Dermis blood vessel endothelial cell (primary cell): ENCODE results near the gene EPB41L1. TPM values are rescaled to one million over a fixed set of nuclear protein-coding genes. Genes with fewer than 3 reads are reported as not detected.
A peak's percentile ranks its signal among the peaks of the same experiment; 100 is the strongest.
"Not testable (repeated sequence)": the region's sequence is repeated elsewhere in the genome, so short reads cannot be mapped to it uniquely, and the experiment has no call there.

ENCODE experiments used
- DNase-seq: peaks from one replicate; pipeline ENCODE4 v3.0.0; 2010
- total RNA-seq: library from RNA; depleted of rRNA; stranded (reverse); fragments of >200 nt; gene quantifications from 2 replicates; pipeline ENCODE4 v1.2.3, GENCODE V29; 2014

EPB41L1 gene
- total RNA-seq, 1 donor from 2014 or later = 16.0 TPM

DNA sequence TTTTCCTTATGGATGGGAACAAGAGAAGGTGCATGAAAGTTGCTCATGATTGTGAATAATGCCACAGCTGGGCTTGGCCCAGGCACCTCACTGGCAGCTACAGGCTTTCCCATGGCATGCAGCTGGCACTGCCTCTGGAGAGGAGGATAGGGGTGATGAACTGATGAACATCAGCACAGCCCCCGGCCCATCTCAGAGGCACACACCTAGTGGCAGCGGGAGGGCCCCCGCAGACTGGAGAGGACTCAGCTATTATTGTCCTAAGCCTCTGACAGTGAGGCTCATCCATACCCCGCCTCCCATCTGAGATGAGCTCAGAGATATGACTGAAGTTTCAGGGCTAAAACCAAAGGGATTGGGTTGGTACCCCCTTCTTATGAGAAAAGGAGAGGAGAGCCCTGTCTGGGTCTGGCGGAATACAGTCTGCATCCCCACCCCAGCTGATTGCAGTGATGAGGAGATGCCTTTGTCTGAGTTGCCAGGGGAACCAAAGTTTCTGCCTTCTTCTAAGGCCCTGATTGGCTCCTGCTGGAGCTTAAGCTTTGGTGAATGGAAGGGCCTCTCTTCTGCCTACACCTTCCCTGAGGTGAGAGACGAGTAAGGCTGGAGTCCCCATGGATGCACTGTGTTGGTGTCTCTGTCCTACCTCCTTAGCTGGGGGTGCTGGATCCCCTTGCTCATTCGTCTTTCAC, 27.6 kb upstream of the EPB41L1 start:
- no peak for DNase-seq

DNA sequence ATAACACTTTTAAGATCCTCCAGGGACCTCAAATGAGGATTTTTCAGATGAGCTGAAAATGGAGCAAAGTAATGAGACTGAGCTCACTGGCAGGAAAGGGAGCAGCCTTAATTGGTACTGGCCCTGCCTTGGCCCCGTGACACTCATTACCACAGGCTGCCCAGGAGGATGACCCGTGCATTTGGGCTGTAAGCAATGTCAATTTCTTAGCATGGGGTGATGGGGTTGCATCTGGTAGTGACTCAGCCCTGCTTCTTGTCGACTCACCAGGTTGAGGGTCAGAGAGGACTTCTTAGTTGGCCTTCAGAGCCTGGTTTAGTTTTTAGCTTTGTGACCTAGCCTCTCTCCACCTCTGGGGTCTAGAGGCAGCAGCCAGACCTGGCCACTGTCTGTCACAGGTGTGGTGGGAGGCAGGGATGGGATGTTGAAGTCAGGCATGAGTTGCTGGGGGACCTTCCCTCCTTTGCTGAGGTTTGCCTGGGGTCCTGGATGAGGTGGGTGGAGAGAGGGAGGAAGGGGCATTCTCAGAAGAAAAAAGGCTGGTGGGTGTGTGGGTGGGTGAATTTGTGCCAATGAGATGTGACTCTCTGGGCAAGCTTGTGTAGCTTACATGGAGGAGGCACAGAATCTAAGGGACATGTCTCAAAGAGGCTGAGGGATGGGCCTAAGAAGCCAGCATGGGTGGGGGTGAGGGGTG, 25.9 kb upstream of the EPB41L1 start:
- peak; percentile 38 for DNase-seq

DNA sequence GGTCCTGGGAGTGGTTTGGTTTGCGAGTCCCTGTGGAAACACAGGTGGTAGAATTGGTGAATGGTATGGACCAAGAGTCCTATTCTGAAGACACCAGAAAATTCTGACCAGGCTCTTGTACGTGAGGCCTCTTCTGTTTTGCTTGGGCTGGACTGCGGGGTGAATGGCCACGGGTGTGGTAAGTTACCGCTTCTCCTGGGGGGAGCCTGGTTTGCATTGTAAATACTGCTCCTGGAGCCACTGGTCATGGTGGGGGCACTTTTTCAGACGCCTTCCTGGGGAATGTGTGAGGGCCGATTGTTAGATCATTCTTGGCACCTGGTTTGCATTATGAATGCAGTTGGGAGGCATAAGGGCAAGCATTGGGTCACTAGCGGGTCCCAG, 25.4 kb upstream of the EPB41L1 start:
- no peak for DNase-seq

DNA sequence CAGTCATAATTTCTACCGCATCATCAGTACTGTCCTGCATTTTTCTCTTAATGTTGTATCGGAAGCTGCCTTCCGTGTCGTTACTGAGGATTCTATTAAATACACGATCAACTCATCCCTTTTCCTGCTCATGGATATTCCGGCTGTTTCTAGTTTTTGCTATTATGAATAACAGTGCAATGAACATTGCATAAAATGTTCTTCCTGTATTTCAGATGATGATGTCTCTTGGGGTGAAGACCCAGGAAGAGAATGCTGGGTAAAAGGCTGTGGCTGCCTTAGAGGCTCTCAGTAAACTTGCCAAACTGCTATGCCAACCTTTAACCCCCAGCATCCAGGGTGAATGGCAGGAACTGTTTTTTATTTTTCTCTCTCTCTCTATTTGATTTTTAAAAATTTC, 24.1 kb upstream of the EPB41L1 start:
- peak; percentile 12 for DNase-seq

DNA sequence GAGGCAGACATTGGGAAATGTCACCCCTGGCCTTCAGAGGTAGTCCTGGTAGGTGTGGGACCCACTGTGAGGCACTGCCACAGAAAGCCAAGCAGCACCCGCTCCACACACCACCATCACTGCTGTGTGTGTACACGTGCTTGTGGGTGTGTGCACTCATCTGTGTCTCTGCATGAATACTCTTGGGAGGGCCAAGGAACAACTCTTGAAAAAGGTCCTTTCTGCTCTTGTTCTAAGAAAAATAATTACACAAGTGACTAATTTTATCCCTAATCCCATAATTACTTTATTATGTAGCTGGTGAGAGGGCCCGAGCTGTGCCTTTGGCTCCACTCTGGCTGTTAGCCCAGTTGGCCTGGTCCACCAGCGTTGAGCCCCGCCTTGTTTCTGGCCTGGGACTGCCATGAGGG, 21.7 kb upstream of the EPB41L1 start:
- DNase-seq = no peak

DNA sequence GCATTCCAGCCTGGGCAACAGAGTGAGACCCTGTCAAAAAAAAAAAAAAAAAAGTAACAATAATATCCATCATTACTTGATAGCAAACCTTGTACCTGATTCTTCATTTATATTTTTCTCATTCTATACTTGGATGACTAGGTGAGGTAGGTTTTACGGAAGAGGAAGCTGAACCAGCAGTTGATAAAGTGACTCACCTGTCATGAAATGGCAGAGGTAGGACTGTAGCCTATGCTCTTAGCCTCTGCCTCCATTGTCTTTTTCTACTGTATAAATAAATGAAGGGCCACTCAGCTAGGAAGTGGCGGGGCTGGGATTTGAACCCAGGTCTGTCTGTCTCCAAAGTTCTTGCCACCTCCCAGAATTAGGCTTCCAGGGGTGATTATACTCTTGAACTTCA, 20.7 kb upstream of the EPB41L1 start:
- no peak for DNase-seq

DNA sequence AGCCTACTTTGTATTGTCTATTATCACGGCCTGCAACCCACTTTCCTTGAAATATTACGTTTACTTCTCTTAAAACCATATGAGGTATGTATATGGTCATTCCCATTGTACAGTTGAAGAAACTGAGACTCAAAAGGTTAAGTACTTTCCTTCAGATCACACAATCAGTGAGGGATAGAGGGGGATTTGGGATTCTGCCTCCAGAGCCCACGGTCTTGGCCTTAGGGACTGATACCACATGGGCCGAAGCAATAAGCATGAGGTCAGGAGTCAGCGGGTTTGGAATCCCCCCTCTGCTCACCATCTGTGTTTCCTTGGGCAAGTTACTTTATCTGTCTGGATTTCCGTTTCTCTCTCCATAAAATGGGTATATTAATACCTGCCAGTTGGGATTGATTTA, 19.4 kb upstream of the EPB41L1 start:
- DNase-seq = no peak

DNA sequence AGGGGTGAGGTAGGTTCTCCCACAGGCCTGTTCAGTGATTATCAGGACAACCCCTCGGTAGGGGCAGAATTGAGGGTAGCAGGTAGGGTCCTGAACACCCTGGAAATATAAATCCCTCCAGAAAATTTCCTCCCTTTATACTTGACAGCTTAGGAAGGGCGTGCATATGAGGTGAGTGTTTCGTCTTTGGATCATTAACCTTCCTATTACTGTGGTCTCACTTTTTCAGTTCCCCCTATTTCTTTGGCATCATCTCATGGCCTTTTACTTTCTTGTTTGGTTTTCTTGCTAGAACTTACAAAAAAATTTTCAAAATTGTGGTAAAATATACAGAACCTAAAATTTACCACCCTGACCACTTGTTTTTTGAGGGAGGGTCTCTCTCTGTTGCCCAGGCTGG, 18.7 kb upstream of the EPB41L1 start:
- DNase-seq = no peak

DNA sequence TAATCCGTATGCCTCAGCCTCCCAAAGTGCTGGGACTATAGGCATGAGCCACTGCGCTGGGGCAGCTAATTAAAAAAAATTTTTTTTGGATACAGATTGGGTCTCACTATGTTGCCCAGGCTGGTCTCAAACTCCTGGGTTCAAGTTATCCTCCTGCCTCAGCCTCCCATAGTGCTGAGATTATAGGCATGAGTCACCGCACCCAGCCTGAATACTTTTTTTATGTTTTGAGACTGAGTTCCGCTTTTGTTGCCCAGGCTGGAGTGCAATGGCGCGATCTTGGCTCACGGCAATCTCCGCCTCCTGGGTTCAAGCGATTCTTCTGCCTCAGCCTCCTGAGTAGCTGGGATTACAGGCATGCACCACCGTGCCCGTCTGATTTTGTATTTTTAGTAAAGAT, 17.2 kb upstream of the EPB41L1 start:
- DNase-seq = not testable (repeated sequence)

DNA sequence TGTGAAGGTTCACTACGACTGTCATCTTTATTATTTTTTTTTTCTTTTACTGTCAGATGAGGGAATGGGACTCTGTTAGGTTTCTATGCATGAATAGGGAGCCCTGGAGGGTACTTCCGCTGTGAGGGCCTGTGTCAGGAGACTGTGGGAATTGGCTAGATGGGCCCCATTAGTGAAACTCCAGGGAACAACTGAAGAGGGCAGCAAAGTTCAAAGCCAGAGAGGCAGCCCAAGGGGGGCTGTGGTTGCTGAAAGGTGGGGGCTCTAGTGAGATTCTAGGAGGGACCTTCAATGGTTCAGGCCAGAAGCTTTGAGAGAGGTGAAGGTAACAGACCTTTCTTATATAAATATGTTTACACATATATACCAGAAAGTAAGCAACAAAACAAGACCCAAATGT, 13.2 kb upstream of the EPB41L1 start:
- no peak for DNase-seq

DNA sequence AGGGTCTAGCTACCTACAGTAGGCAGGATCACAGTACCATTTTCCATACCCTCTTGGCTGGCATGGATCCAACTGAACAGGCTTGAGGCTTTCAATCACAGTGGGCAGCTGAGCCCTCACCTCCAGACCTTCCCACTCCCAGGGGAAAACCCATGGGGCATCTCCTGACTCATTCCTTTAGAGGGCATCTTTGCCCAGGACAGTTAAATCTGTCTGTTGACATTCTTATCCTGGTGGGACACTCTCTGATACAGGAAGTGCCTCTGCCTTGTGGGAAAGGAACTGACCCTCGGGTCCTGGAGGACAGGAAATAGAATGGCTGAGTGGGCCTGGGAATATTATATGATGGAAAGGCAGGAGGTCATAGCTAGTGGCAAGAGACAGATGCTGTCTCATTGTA, 10.2 kb upstream of the EPB41L1 start:
- DNase-seq = peak; percentile 44

DNA sequence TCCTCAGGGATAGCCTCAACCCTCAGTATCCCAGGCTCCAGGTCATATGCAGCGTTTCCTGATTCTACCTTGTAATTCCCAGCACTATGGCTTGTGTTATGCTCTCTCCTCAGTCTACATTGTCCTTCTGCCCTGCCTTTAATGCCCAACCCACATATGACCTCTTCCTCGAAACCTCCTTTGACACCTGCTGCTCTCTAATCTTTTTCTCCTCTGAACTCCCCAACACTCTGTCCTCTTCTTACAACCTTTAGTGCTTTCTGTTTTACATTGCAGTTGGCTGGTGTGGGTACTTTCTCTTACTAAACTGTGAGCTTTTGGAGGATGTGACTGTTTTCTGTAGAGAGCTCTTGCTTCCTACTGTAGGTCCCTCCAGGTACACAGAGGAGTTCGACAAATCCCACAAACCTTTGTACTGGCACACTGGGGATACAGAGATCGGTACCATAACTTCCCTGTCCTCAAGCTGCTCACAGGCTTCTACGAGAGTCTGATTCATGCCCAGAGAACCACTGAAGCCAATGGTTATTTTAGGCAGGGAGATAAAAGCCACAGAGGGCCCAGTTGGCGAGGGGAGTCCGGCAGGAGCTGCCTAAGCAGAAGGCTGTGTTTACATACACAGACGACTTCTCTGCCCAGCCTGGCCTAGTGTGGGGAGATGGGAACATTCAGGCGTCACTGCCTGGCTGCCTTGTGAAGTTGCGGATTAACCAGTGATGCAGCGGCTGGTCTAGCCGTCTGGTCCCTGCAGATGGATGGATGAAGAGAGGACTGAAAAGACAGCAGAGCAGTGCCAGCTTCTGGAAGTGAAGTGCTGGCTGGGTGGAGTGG, 8.4 kb upstream of the EPB41L1 start:
- no peak for DNase-seq

DNA sequence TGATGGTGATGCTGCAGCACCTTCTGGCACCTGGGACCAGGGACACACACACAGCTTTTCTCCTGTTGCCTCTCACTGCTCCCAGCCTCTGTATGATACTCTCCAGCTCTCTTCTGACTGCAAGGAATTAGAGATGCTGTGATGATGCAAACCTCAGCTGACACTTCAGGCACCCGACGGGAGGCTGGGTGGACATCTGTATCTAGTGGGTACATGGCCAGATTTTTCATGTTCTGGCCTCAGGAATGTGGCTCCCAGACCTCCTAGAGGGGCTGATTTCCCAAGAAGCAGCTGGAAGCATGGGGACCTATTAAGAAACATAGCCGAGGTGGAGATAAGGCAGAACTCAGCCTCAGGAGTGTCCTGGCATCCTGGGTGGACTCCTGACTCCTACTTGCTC, 6.8 kb upstream of the EPB41L1 start:
- DNase-seq = no peak

DNA sequence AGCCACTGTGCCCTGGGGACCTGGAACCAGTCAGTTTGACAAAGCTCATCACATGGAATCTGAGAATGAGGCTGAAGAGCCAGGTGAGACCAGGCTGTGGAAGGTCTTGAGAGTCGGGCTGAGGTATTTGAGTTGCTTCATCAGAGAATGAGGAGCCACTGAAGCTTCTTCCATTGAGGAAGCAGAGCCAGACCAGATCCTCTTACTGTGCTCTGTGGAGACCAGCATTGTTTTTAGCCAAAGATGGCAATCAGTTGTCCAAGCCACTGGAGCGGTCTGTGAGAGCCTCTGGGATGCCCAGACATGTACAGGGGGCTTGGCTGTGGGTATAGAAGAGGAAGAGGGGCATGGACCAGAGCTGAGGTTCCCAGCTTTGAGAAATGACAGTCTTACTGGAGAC, 6.1 kb upstream of the EPB41L1 start:
- no peak for DNase-seq

DNA sequence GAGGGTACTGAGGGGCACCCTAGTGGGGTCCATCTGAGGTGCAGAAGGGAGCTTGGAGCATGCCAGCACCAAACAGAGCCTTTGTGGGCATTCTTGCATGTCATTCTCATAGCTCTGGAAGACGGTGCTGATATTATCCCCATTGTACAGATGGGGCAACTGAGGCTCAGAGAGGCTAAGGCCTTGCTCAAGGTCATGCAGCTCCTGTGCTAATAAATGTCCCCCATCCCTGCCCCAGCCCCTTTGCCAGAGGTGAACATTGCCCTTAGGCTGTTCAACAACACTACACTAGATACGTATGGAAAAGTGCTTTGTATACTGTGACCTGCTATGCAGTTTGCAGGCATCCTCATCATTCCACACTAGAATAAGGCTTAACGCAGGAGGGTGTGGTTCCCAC, 5.5 kb upstream of the EPB41L1 start:
- no peak for DNase-seq

DNA sequence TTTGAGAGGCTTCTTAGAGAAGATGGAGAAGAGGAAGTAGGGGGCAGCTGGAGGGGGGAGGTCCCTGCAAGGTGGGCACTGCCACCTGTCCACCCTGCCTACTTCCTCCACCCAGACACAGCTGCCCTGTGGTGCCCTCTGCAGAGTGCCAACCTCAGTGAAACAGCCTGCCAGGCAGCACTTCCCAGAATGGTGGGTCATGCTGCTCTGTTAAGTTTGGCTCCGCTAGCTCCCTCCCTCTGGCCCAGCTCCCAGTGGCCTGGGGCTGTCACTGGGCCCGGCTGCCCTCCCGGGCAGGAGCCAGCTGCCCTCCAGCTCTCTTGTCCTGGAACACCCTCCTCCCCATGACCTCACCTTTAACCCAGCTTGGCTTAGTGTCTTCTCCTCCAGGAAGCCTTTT, 5.1 kb upstream of the EPB41L1 start:
- no peak for DNase-seq

DNA sequence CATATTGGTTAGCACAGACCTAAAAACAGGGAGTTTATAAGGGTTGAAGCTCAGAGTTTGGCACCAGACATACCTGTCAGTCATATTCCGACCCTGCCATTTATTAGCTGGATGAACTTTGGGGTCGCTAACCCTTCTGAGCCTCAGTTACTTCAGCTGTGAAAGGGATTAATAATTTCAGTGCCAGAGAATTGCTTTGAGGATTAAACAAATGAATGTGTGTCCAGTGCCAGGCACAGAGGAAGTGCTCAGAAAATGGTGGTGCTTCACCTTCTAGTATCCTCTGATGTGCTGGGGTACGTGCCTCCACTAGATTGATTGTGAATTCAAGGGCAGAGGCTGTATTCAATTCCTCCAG, 4.1 kb upstream of the EPB41L1 start:
- no peak for DNase-seq

DNA sequence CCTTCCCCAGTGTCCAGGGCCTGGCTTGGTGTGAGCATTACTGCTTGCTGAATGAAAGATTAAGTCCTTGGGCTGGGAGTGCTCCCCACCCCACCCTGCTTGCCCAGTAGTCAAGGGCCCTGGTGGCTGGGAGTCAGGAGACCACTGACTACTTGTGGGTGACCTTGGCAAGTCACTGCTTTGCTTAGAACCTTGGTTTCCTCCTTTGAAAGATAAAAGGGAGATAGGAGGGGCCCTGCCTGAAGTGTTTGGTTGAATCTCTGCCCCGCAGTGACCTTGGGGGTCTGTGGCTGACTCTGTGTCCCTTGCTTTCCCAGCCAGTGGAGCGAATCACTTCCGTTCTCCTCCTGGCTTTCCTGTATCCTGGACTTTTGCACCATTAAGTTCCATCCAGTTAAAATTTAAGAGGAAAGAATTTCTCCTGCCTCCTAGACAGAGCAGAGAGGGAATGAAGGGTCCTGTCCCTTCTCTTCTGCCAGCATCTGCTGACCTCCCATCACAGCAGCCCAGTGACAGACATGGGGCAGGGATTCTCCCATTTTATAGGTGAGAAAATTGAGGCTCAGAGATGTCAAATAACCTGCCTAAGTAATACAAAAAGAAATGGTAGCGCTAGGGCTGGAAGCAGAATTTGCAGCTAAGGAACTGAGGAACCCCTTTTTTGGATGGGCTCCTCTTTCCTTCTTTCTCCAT, 3.5 kb upstream of the EPB41L1 start:
- DNase-seq = no peak

DNA sequence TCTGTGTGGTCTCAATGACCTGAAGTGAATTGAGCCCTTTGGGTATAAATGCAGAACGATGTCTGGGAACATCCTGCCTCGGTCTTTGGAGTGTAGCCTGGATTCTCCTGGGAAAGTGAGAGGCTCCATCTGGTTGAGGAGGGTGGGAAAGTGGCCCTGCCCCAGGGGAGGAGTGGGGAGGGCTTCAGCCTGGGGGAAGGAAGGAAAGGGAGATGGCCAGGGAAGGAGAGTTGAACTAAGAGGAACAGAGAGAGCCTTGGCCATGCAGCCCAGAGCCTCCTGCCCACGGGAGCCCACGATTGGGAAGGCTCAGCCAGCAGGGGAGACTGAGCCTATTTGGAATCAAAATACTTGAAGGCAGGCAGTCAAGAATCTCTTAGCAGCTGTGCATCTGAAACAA, 2.3 kb upstream of the EPB41L1 start:
- no peak for DNase-seq

DNA sequence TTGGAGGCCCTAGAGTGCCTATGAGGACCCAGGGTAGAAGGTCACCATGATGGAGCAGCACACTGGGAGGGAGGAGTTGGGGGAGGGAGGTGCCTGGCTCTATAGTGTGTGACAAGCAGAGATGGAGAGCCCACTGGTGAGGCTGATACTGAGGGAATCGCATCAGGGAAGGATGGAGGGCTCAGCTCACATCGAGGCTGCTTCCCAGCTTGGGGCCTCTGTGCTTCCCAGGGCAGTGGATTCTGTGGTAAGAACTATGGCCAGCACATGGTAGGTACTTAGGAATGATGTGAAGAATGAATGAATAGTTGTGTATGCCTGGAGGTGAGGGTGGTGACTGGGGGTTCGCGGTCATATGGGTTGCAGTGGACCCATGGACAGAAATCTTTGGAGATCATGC, 1.3 kb upstream of the EPB41L1 start:
- no peak for DNase-seq

DNA sequence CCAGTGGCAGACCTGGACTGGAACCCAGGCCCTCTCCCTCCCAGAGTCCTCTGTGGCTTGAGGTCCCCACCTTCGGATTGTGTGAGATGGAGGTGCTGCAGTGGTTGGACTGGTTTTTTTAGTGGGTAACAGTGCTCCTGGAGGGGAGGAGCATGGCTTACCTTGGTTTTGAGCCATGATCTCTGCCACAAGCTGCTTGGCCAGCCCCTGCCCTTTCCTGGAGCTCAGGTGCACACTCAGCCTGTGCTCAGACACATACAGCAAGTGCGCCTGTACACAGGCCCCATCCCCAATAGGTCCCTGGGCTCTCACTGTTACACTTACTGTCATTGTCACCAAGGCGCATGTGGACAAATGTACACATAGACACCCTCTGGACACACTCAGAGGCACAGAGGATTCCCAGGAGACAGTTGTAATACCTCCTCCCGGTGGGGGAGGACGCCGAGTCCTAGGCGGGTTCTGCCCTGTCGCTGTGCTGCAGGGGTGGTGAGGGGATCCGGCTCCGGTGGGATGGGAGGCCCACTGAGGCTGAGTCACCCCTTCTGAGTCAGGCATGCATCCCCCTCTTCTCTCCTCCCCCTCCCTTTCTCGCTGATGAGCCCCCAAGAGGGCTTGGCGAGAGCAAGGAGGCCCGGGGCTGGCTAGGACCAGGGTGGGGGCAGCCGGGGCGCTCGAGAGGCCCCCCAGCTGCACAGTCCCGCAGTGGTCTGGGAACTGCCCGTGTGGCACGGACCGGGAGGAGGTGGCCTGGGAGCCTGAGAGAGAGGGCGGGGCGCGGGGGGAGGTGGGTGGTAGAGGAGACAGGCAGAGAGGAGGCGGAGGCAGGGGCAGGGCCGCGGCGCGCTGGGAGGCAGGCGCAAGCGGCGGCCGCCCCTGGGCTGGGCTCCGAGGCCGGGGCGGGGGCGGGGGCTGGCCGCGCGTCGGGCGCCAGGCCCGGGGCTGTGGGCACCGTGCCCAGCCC, 522 bp upstream of the EPB41L1 start:
- DNase-seq = peak; percentile 64

DNA sequence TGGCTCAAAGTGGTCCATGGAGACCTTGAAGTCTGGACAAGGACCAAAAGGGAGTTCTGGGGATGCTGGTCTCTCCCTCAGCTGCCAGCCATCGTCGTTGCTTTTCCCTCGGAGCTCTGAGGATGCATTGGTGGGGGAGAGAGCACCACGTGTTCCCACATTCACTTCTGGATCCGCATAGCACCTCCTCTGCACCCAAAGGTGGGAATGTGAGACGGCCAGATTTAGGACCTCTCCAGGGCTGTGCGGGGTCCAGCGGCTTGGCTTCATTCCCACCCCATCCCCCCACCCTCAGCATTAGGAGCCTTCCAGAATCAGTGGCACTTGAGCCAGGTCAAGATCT, 1.1 kb downstream of the EPB41L1 start:
- no peak for DNase-seq
